HAP-1 (cell line): ENCODE data around the gene FNIP2.

ENCODE experiments used
- DNase-seq, 2 experiments: peaks; one replicate each; pipeline ENCODE4 v3.0.0-alpha.2; 2016 to 2020; ENCODE audit warnings: low spot score in 2 of 2
- H3K27me3 ChIP-seq: fragments of 250-450 bp; sonication (Bioruptor Pico); 2 replicates; pipeline ENCODE4 v1.5.1; 2020; ENCODE audit warnings: low read depth, mild to moderate bottlenecking, moderate library complexity
- H3K36me3 ChIP-seq: fragments of 250-450 bp; sonication (Bioruptor Pico); replicated peaks from 2 replicates; pipeline ENCODE4 v1.5.1; 2020; ENCODE audit warnings: mild to moderate bottlenecking
- H3K4me1 ChIP-seq: fragments of 250-450 bp; sonication (Bioruptor Pico); 2 replicates; pipeline ENCODE4 v1.5.1; 2020; ENCODE audit warnings: mild to moderate bottlenecking
- H3K4me3 ChIP-seq: fragments of 250-450 bp; sonication (Bioruptor Pico); 2 replicates; pipeline ENCODE4 v1.5.1; 2020; ENCODE audit warnings: mild to moderate bottlenecking, moderate library complexity
- H3K9me3 ChIP-seq: fragments of 250-450 bp; sonication (Bioruptor Pico); 2 replicates; pipeline ENCODE4 v1.5.1; 2020; ENCODE audit warnings: mild to moderate bottlenecking, moderate library complexity
- in situ Hi-C: fragments of 300-500 bp; cut with MboI; formaldehyde crosslinking; loops from 3 replicates; pipeline ENCODE4 v1.14.3; 2020; ENCODE audit warnings: low sequenced_read_pairs, inconsistent platforms, mixed read lengths

Gene FNIP2

GRCh38 chr4:158771776-158772175, 3.0 kb downstream of the FNIP2 start:
- Histone ChIP-seq H3K27me3 (no peaks in the 10 kb centered on the region), H3K4me1 (peaks cover 22% of the 10 kb centered on the region), H3K36me3 (no peaks in the 10 kb centered on the region), H3K4me3 (no peak overlapping the region), H3K9me3 (no peaks in the 10 kb centered on the region)
- no peak for DNase-seq
- in situ Hi-C loops, result no loop called here

GRCh38 chr4:158775091-158775651, 6.3 kb downstream of the FNIP2 start:
- Histone ChIP-seq H3K36me3 (no peaks in the 10 kb centered on the region), H3K27me3 (no peaks in the 10 kb centered on the region), H3K9me3 (no peaks in the 10 kb centered on the region), H3K4me3 (no peak overlapping the region), H3K4me1 (peaks cover 20% of the 10 kb centered on the region)
- in situ Hi-C loops, result no loop called here
- DNase-seq, result no peak

GRCh38 chr4:158776106-158776505, 7.3 kb downstream of the FNIP2 start:
- Histone ChIP-seq H3K9me3 (no peaks in the 10 kb centered on the region), H3K27me3 (no peaks in the 10 kb centered on the region), H3K36me3 (no peaks in the 10 kb centered on the region), H3K4me3 (no peak overlapping the region), H3K4me1 (peaks cover 14% of the 10 kb centered on the region)
- in situ Hi-C loops, result no loop called here
- DNase-seq, result no peak

GRCh38 chr4:158777423-158778155, 8.8 kb downstream of the FNIP2 start:
- no peaks in the 10 kb centered on the region for H3K9me3 ChIP-seq
- no peak overlapping the region for H3K4me3 ChIP-seq
- no peaks in the 10 kb centered on the region for H3K27me3 ChIP-seq
- in situ Hi-C loops, result no loop called here
- DNase-seq, result no peak
- peaks cover 14% of the 10 kb centered on the region for H3K4me1 ChIP-seq
- no peaks in the 10 kb centered on the region for H3K36me3 ChIP-seq

GRCh38 chr4:158778156-158778711, 9.4 kb downstream of the FNIP2 start:
- in situ Hi-C loops, result no loop called here
- Histone ChIP-seq H3K9me3 (no peaks in the 10 kb centered on the region), H3K4me3 (no peak overlapping the region), H3K36me3 (no peaks in the 10 kb centered on the region), H3K4me1 (peaks cover 19% of the 10 kb centered on the region), H3K27me3 (no peaks in the 10 kb centered on the region)
- no peak for DNase-seq

GRCh38 chr4:158778712-158779111, 9.9 kb downstream of the FNIP2 start:
- in situ Hi-C loops, result no loop called here
- no peak for DNase-seq

GRCh38 chr4:158781963-158782362, 13.1 kb downstream of the FNIP2 start:
- H3K4me3 ChIP-seq, result no peak overlapping the region
- no peaks in the 10 kb centered on the region for H3K9me3 ChIP-seq
- peaks cover 27% of the 10 kb centered on the region for H3K4me1 ChIP-seq
- in situ Hi-C loops, result no loop called here
- H3K36me3 ChIP-seq, result no peaks in the 10 kb centered on the region
- no peak for DNase-seq
- H3K27me3 ChIP-seq, result no peaks in the 10 kb centered on the region

More at GRCh38 chr4:158778712-158779111, 9.9 kb downstream of the FNIP2 start:
- H3K36me3 ChIP-seq, result no peaks in the 10 kb centered on the region
- H3K9me3 ChIP-seq, result no peaks in the 10 kb centered on the region
- H3K4me1 ChIP-seq, result peaks cover 20% of the 10 kb centered on the region
- H3K27me3 ChIP-seq, result no peaks in the 10 kb centered on the region
- no peak overlapping the region for H3K4me3 ChIP-seq

- peaks cover 26% of the 10 kb centered on the region for H3K4me1 ChIP-seq
- H3K27me3 ChIP-seq, result no peaks in the 10 kb centered on the region
- H3K9me3 ChIP-seq, result no peaks in the 10 kb centered on the region
- DNase-seq, result no peak
- no peaks in the 10 kb centered on the region for H3K36me3 ChIP-seq
- H3K4me3 ChIP-seq, result no peak overlapping the region
- in situ Hi-C loops, result no loop called here
Measured at GRCh38 chr4:158782551-158783360, 13.9 kb downstream of the FNIP2 start.

- DNase-seq, result no peak
- in situ Hi-C loops, result no loop called here
- Histone ChIP-seq H3K27me3 (no peaks in the 10 kb centered on the region), H3K4me1 (peaks cover 19% of the 10 kb centered on the region), H3K9me3 (no peaks in the 10 kb centered on the region), H3K4me3 (no peak overlapping the region), H3K36me3 (no peaks in the 10 kb centered on the region)
Measured at GRCh38 chr4:158783785-158784184, 15.0 kb downstream of the FNIP2 start.

- Histone ChIP-seq H3K4me1 (peaks cover 19% of the 10 kb centered on the region), H3K27me3 (no peaks in the 10 kb centered on the region), H3K36me3 (no peaks in the 10 kb centered on the region), H3K4me3 (no peak overlapping the region), H3K9me3 (no peaks in the 10 kb centered on the region)
- DNase-seq, result no peak
- in situ Hi-C loops, result no loop called here
Measured at GRCh38 chr4:158785718-158786117, 16.9 kb downstream of the FNIP2 start.

GRCh38 chr4:158786121-158786601, 17.3 kb downstream of the FNIP2 start:
- in situ Hi-C loops, result no loop called here
- no peaks in the 10 kb centered on the region for H3K36me3 ChIP-seq

GRCh38 chr4:158786955-158787354, 18.1 kb downstream of the FNIP2 start:
- H3K4me3 ChIP-seq, result no peak overlapping the region
- H3K36me3 ChIP-seq, result no peaks in the 10 kb centered on the region
- peaks cover 19% of the 10 kb centered on the region for H3K4me1 ChIP-seq
- H3K27me3 ChIP-seq, result no peaks in the 10 kb centered on the region
- no peak for DNase-seq
- no peaks in the 10 kb centered on the region for H3K9me3 ChIP-seq
- in situ Hi-C loops, result no loop called here

More at GRCh38 chr4:158786121-158786601, 17.3 kb downstream of the FNIP2 start:
- Histone ChIP-seq H3K4me1 (peaks cover 19% of the 10 kb centered on the region), H3K9me3 (no peaks in the 10 kb centered on the region), H3K27me3 (no peaks in the 10 kb centered on the region), H3K4me3 (no peak overlapping the region)
- DNase-seq, result no peak

GRCh38 chr4:158787709-158788475, 19.1 kb downstream of the FNIP2 start:
- H3K9me3 ChIP-seq, result no peaks in the 10 kb centered on the region
- peaks cover 11% of the 10 kb centered on the region for H3K4me1 ChIP-seq
- in situ Hi-C loops, result no loop called here
- H3K27me3 ChIP-seq, result no peaks in the 10 kb centered on the region
- no peaks in the 10 kb centered on the region for H3K36me3 ChIP-seq
- DNase-seq, result no peak
- H3K4me3 ChIP-seq, result no peak overlapping the region
